Measurements from ENCODE around the gene FILIP1.

DNA sequence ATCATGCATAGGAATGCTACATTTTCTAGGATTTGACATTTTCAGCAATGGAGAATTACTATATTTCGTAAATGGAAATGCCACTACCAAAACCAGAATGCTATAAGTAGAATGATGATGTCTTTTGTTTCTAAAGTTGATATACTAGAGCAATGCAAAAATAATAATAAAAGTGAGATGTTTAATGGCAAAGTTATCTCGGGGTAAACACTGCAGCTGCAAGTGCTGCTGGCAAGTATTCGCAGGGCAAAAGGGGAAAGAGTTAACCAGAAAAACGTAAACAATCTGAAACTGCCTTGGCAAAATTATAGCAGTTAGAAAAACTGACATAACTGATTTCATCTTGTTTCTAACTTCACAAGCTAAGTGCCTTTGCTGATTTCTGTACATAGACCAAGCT, 45.5 kb upstream of the FILIP1 start:
- TF ChIP-seq, protein P1, sequence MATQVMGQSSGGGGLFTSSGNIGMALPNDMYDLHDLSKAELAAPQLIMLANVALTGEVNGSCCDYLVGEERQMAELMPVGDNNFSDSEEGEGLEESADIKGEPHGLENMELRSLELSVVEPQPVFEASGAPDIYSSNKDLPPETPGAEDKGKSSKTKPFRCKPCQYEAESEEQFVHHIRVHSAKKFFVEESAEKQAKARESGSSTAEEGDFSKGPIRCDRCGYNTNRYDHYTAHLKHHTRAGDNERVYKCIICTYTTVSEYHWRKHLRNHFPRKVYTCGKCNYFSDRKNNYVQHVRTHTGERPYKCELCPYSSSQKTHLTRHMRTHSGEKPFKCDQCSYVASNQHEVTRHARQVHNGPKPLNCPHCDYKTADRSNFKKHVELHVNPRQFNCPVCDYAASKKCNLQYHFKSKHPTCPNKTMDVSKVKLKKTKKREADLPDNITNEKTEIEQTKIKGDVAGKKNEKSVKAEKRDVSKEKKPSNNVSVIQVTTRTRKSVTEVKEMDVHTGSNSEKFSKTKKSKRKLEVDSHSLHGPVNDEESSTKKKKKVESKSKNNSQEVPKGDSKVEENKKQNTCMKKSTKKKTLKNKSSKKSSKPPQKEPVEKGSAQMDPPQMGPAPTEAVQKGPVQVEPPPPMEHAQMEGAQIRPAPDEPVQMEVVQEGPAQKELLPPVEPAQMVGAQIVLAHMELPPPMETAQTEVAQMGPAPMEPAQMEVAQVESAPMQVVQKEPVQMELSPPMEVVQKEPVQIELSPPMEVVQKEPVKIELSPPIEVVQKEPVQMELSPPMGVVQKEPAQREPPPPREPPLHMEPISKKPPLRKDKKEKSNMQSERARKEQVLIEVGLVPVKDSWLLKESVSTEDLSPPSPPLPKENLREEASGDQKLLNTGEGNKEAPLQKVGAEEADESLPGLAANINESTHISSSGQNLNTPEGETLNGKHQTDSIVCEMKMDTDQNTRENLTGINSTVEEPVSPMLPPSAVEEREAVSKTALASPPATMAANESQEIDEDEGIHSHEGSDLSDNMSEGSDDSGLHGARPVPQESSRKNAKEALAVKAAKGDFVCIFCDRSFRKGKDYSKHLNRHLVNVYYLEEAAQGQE (IDR thresholded peaks at IDR 0.05; ENCODE audit: insufficient read depth in 1 of 2, low read depth in 2 of 2, low read length in 2 of 2) = no peak
- TF ChIP-seq POLR2AphosphoS5 (IDR thresholded peaks at IDR 0.05; ENCODE audit: low read depth, low read length) (no peak), TAF1 (IDR thresholded peaks at IDR 0.05; ENCODE audit: borderline replicate concordance, insufficient read depth, low read length) (no peak), SIN3A (IDR thresholded peaks at IDR 0.05; ENCODE audit: borderline replicate concordance, insufficient read depth, low read length) (no peak), FOXP2 (optimal IDR thresholded peaks at IDR 0.05; ENCODE audit: borderline replicate concordance, extremely low read depth, extremely low read length, insufficient read depth) (no peak)

Measured in PFSK-1 (cell line).